ENCODE data around the gene MAMLD1. TPM values are rescaled to one million over a fixed set of nuclear protein-coding genes. Genes with fewer than 3 reads are reported as not detected.

The MAMLD1 gene
- total and polyA plus RNA-seq, 2 of the 8 experiments (the other 6 are each of a cell fraction or from before 2014, with no cell fraction given): 0.09 to 0.26 TPM

DNA sequence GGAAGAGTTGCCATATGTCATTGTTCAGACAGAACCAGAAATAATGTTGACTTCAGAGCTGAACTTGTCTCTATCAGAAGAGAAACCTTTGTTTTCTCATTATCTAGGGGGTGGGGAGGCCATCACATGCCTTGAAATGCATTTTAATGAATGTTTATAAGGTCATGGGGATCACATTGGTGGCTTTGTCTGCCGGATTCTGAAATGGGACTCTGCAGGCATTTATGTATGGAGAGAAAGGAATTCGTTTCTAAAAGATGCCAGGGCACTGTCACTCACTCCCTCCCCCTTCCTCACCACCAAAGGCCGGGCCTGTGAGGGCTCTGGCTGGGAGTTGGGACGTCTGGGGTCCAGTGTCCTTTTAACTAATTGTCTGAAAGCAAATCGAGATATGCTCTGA, 102.2 kb downstream of the MAMLD1 start:
- no peak overlapping the region for H2AK5ac ChIP-seq (ENCODE audit: low read depth, low read length)
- no peak overlapping the region for H3K4ac ChIP-seq (replicated peaks; ENCODE audit: insufficient read length, low read depth, low read length)
- no peaks in the 10 kb centered on the region for H3K23me2 ChIP-seq (ENCODE audit: low read depth, low read length)
- no peak overlapping the region for H3K27ac ChIP-seq (ENCODE audit: low read depth, low read length)
- no peak overlapping the region for H2BK20ac ChIP-seq (ENCODE audit: low read length)
- H3K18ac ChIP-seq (ENCODE audit: extremely low read depth, low read length): no peak overlapping the region
- WGBS, 2 experiments (ENCODE audit: extremely low coverage in 1 of 2, insufficient coverage in 1 of 2, insufficient read length in 1 of 2, insufficient replicate concordance in 2 of 2, low coverage in 1 of 2, low lambda C conversion rate in 2 of 2, missing lambda C conversion rate in 1 of 2): 78% methylated on average over 5 of the region's 5 CpGs; no CpG with 5 or more reads in 1 of the 2 experiments
- H3K9ac ChIP-seq (replicated peaks in 1 of 4; ENCODE audit: extremely low read depth in 1 of 4, low read depth in 3 of 4, low read length in 3 of 4): no peak overlapping the region
- no peaks in the 10 kb centered on the region for H3K4me1 ChIP-seq (replicated peaks in 1 of 4; ENCODE audit: control insufficient read depth in 3 of 4, insufficient read depth in 4 of 4, low read length in 3 of 4)
- no peak overlapping the region for H2BK12ac ChIP-seq (ENCODE audit: low read depth, low read length)
- no peaks in the 10 kb centered on the region for H4K20me1 ChIP-seq (replicated peaks in 1 of 2; ENCODE audit: control insufficient read depth in 1 of 2, insufficient read depth in 2 of 2, low read length in 2 of 2)
- H2BK120ac ChIP-seq (replicated peaks; ENCODE audit: low read depth, low read length): no peak overlapping the region
- H3K9me3 ChIP-seq (ENCODE audit: insufficient read depth in 2 of 2, low read depth in 1 of 2, low read length in 1 of 2): no peaks in the 10 kb centered on the region
- H3K56ac ChIP-seq (replicated peaks; ENCODE audit: insufficient read length, low read depth, low read length): no peak overlapping the region
- no peak overlapping the region for H4K91ac ChIP-seq (replicated peaks; ENCODE audit: insufficient read length, low read length)
- H2BK5ac ChIP-seq (ENCODE audit: low read depth, low read length): no peak overlapping the region
- no peak overlapping the region for H4K5ac ChIP-seq (ENCODE audit: insufficient read length, low read depth, low read length)
- H3K14ac ChIP-seq (ENCODE audit: insufficient read length): no peak overlapping the region
- no peak overlapping the region for H3K4me3 ChIP-seq (ENCODE audit: extremely low read depth in 1 of 4, insufficient read depth in 2 of 4, low read depth in 3 of 4, low read length in 4 of 4)
- no peak for TF ChIP-seq TBP (IDR thresholded peaks at IDR 0.05; ENCODE audit: low read depth, low read length)
- TF ChIP-seq EGR1 (IDR thresholded peaks at IDR 0.05; ENCODE audit: borderline replicate concordance, low read depth, low read length): no peak
- TF ChIP-seq YY1 (IDR thresholded peaks at IDR 0.05; ENCODE audit: low read depth, low read length): no peak
- TF ChIP-seq, protein P1, sequence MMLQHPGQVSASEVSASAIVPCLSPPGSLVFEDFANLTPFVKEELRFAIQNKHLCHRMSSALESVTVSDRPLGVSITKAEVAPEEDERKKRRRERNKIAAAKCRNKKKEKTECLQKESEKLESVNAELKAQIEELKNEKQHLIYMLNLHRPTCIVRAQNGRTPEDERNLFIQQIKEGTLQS (IDR thresholded peaks at IDR 0.05; ENCODE audit: insufficient read depth, low read depth, low read length): no peak
- TF ChIP-seq TCF12 (IDR thresholded peaks at IDR 0.05; ENCODE audit: low read depth, low read length): no peak
- H3K4me2 ChIP-seq (ENCODE audit: insufficient read depth in 1 of 2, low read depth in 2 of 2, low read length in 2 of 2): no peak overlapping the region
- FAIRE-seq: no peak
- no peak overlapping the region for H2BK15ac ChIP-seq (ENCODE audit: low read length)
- H4K8ac ChIP-seq (ENCODE audit: extremely low read depth, insufficient read depth, low read length): no peak overlapping the region
- CTCF ChIA-PET (ENCODE audit: partially characterized antibody): interaction anchor here (4.1 kb wide), 1 partner anchor 15 kb away, joined by 15 read pairs; no protein-coding TSS in a partner anchor
- POLR2A ChIA-PET (ENCODE audit: partially characterized antibody): no interaction called here
- no peak for DNase-seq (ENCODE audit: low read depth in 1 of 2, low spot score in 2 of 2)
- no peaks in the 10 kb centered on the region for H3K27me3 ChIP-seq (replicated peaks in 1 of 4; ENCODE audit: control insufficient read depth in 3 of 4, extremely low read depth in 1 of 4, insufficient read depth in 3 of 4, low read length in 3 of 4)
- no peaks in the 10 kb centered on the region for H3K36me3 ChIP-seq (ENCODE audit: control insufficient read depth in 2 of 4, insufficient read depth in 4 of 4, low read length in 3 of 4)
- no peak overlapping the region for H3K23ac ChIP-seq (ENCODE audit: insufficient read length)
- H3K79me1 ChIP-seq (ENCODE audit: low read depth, low read length): no peaks in the 10 kb centered on the region
- no peaks in the 10 kb centered on the region for H3K79me2 ChIP-seq (ENCODE audit: control insufficient read depth in 1 of 2, insufficient read depth in 2 of 2, low read length in 2 of 2)
- no peak overlapping the region for H2AFZ ChIP-seq (ENCODE audit: low read length)
